Thyroid gland (tissue), 4 donors: ENCODE results near the gene CYFIP1. TPM values are rescaled to one million over a fixed set of nuclear protein-coding genes. Genes with fewer than 3 reads are reported as not detected.

Experiments
- DNase-seq, 2 donors: peaks; one replicate each; pipeline ENCODE4 v3.0.0-alpha.2; 2019
- H3K27ac ChIP-seq, 3 donors: fragments of 200-600 bp; sonication (generic); 1 replicate in 2 of 3; 2 replicates in 1 of 3; pipeline ENCODE4 v1.5.1; 2016 to 2019; ENCODE audit warnings: mild to moderate bottlenecking in 1 of 3, moderate library complexity in 1 of 3
- H3K27me3 ChIP-seq: fragments of 200-600 bp; sonication (generic); one replicate; pipeline ENCODE4 v1.5.1; 2019
- H3K36me3 ChIP-seq, 2 donors: fragments of 200-600 bp; sonication (generic); one replicate each; pipeline ENCODE4 v1.5.1; 2016 to 2019
- H3K4me1 ChIP-seq, 2 donors: fragments of 200-600 bp; sonication (generic); one replicate each; pipeline ENCODE4 v1.5.1; 2017 to 2019
- H3K4me3 ChIP-seq, 3 donors: fragments of 200-600 bp; sonication (generic); replicated peaks in 1 of 3; 1 replicate in 2 of 3; 2 replicates in 1 of 3; pipeline ENCODE4 v1.5.1; 2016; ENCODE audit warnings: mild to moderate bottlenecking in 1 of 3
- H3K9me3 ChIP-seq: fragments of 200-600 bp; sonication (generic); one replicate; pipeline ENCODE4 v1.5.1; 2017
- CTCF ChIP-seq, 6 experiments: fragments of 200-600 bp in 3 of 6; fragments of 450-650 bp in 3 of 6; sonication (generic) in 3 of 6; IDR thresholded peaks; one replicate each; pipeline ENCODE4 v1.5.1; 2016 to 2019; ENCODE audit warnings: antibody characterized with exemption in 6 of 6, mild to moderate bottlenecking in 2 of 6, inconsistent platforms in 1 of 6, moderate library complexity in 1 of 6
- POLR2A ChIP-seq, 2 donors: fragments of 450-650 bp; IDR thresholded peaks; one replicate each; pipeline ENCODE4 v1.6.1; 2017; ENCODE audit warnings: antibody characterized with exemption in 2 of 2, mild to moderate bottlenecking in 2 of 2, moderate library complexity in 1 of 2
- WGBS, 2 donors: methylation state at CpG; one replicate each; pipeline ENCODE4 v1.1.5; 2017; 5-methylcytosine and 5-hydroxymethylcytosine counted together
- intact Hi-C: fragments of 100-400 bp; cut with DNase I; formaldehyde crosslinking; loops from one replicate; pipeline ENCODE4 v1.15.1; 2023
- total RNA-seq, 4 donors: library from RNA; depleted of rRNA; stranded (reverse); fragments of >200 nt; gene quantifications; one replicate each; pipeline ENCODE4 v1.2.3, GENCODE V29; 2016

CYFIP1 gene
- total RNA-seq, 4 donors from 2014 or later: 89.1 to 138 (median 131) TPM

- 91 to 97% methylated on average over 3 of the region's 3 CpGs for WGBS, 2 donors
- intact Hi-C loops: no loop called here
- peaks cover 30 to 44% of the 10 kb centered on the region in 2 donors for H3K36me3 ChIP-seq
- no peaks in the 10 kb centered on the region for H3K4me1 ChIP-seq
- no peaks in the 10 kb centered on the region for H3K27me3 ChIP-seq
- no peak overlapping the region for H3K4me3 ChIP-seq
- TF ChIP-seq CTCF (IDR thresholded peaks at IDR 0.05): no peak
- TF ChIP-seq POLR2A (IDR thresholded peaks at IDR 0.05): no peak
- H3K9me3 ChIP-seq: no peaks in the 10 kb centered on the region
- no peak overlapping the region for H3K27ac ChIP-seq
- DNase-seq: no peak
These were observed 116.8 kb downstream of the CYFIP1 start for GRCh38 chr15:22863356-22863755.

- intact Hi-C loops: no loop called here
- Histone ChIP-seq H3K27me3 (no peaks in the 10 kb centered on the region), H3K9me3 (no peaks in the 10 kb centered on the region), H3K4me1 (no peaks in the 10 kb centered on the region), H3K36me3 (peaks cover 15 to 26% of the 10 kb centered on the region in 2 donors), H3K4me3 (no peak overlapping the region), H3K27ac (no peak overlapping the region)
- DNase-seq: no peak
- WGBS, 2 donors: 91 to 96% methylated on average over 2 of the region's 2 CpGs
- TF ChIP-seq POLR2A (IDR thresholded peaks at IDR 0.05): no peak
- no peak for TF ChIP-seq CTCF (IDR thresholded peaks at IDR 0.05)
These were observed 119.0 kb downstream of the CYFIP1 start for GRCh38 chr15:22861161-22861560.

GRCh38 chr15:22856659-22857058 lies 123.5 kb downstream of the CYFIP1 start:
- no peaks in the 10 kb centered on the region for H3K27me3 ChIP-seq
- H3K9me3 ChIP-seq: no peaks in the 10 kb centered on the region
- WGBS, 2 donors: 67 to 73% methylated on average over 1 of the region's 1 CpG
- H3K27ac ChIP-seq: no peak overlapping the region
- no peak overlapping the region for H3K4me3 ChIP-seq
- TF ChIP-seq POLR2A (IDR thresholded peaks at IDR 0.05) (no peak), CTCF (IDR thresholded peaks at IDR 0.05) (no peak)
- intact Hi-C loops: no loop called here
- no peak for DNase-seq
- H3K36me3 ChIP-seq: peaks cover 0 to 30% of the 10 kb centered on the region in 2 donors
- no peaks in the 10 kb centered on the region for H3K4me1 ChIP-seq

GRCh38 chr15:22855791-22856190 lies 124.4 kb downstream of the CYFIP1 start:
- H3K27ac ChIP-seq: no peak overlapping the region
- no peaks in the 10 kb centered on the region for H3K9me3 ChIP-seq
- H3K4me3 ChIP-seq: no peak overlapping the region
- H3K4me1 ChIP-seq: no peaks in the 10 kb centered on the region
- H3K27me3 ChIP-seq: no peaks in the 10 kb centered on the region
- H3K36me3 ChIP-seq: peaks cover 0 to 30% of the 10 kb centered on the region in 2 donors
- TF ChIP-seq CTCF (IDR thresholded peaks at IDR 0.05): no peak
- TF ChIP-seq POLR2A (IDR thresholded peaks at IDR 0.05): no peak
- peak in 1 of 2 donors; percentile 39 for DNase-seq
- intact Hi-C loops: no loop called here
- 56 to 68% methylated on average over 4 of the region's 4 CpGs for WGBS, 2 donors

- intact Hi-C loops: no loop called here
- WGBS, 2 donors: 83 to 92% methylated on average over 4 of the region's 4 CpGs
These were observed 128.7 kb downstream of the CYFIP1 start for GRCh38 chr15:22851513-22851912.

More at GRCh38 chr15:22851513-22851912, 128.7 kb downstream of the CYFIP1 start:
- Histone ChIP-seq H3K36me3 (peaks cover 0 to 18% of the 10 kb centered on the region in 2 donors), H3K4me1 (no peaks in the 10 kb centered on the region), H3K4me3 (no peak overlapping the region), H3K27ac (no peak overlapping the region), H3K27me3 (no peaks in the 10 kb centered on the region), H3K9me3 (no peaks in the 10 kb centered on the region)
- TF ChIP-seq CTCF (IDR thresholded peaks at IDR 0.05) (no peak), POLR2A (IDR thresholded peaks at IDR 0.05) (no peak)
- DNase-seq: no peak
